GM12874 (cell line): ENCODE results near the gene PPP1R14D.

Experiments
- TF ChIP-seq, protein P1 (sequence below): IDR thresholded peaks from 2 replicates; pipeline ENCODE4 v1.5.1; 2011; ENCODE audit warnings: low read depth, mild to moderate bottlenecking, control low read depth, low read length, moderate library complexity; ENCODE audit not compliant: insufficient read depth

PPP1R14D gene

DNA sequence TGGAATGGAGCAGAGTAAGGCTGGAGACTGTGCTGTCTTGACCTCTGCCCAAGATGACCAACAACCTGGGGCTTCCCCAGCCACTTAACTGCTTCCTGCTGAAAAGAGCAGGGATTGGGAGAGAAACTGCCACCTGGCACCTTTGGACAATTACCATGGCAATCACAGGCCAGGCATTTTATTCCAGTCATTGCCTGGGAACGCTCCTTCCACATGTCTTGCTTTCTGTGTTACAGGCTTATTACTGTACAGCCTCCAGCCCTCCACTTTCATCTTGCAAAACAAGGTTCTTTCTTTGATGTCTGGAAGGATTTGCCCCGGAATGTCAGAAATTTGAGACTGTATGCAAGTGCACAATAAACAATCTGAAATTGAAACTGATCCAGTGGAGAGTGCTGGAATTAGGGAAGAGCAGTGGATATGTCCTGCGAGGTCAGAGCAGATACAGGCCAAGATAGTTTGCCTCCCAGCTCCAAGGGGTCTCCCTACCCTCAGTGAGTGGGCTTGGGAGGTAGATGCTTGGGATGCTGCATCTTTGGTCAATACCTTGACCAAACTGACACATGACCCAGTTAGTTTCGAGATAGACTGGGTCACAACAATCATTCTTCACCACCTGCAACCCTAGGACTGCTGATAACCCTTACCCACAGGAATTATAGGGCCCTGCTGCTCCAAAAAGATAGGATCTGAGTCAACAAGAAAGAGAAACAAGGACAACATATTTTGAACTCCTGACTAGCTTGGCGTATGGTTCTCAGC is 2.7 kb downstream of the PPP1R14D start:
- TF ChIP-seq, protein P1, sequence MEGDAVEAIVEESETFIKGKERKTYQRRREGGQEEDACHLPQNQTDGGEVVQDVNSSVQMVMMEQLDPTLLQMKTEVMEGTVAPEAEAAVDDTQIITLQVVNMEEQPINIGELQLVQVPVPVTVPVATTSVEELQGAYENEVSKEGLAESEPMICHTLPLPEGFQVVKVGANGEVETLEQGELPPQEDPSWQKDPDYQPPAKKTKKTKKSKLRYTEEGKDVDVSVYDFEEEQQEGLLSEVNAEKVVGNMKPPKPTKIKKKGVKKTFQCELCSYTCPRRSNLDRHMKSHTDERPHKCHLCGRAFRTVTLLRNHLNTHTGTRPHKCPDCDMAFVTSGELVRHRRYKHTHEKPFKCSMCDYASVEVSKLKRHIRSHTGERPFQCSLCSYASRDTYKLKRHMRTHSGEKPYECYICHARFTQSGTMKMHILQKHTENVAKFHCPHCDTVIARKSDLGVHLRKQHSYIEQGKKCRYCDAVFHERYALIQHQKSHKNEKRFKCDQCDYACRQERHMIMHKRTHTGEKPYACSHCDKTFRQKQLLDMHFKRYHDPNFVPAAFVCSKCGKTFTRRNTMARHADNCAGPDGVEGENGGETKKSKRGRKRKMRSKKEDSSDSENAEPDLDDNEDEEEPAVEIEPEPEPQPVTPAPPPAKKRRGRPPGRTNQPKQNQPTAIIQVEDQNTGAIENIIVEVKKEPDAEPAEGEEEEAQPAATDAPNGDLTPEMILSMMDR: no peak

DNA sequence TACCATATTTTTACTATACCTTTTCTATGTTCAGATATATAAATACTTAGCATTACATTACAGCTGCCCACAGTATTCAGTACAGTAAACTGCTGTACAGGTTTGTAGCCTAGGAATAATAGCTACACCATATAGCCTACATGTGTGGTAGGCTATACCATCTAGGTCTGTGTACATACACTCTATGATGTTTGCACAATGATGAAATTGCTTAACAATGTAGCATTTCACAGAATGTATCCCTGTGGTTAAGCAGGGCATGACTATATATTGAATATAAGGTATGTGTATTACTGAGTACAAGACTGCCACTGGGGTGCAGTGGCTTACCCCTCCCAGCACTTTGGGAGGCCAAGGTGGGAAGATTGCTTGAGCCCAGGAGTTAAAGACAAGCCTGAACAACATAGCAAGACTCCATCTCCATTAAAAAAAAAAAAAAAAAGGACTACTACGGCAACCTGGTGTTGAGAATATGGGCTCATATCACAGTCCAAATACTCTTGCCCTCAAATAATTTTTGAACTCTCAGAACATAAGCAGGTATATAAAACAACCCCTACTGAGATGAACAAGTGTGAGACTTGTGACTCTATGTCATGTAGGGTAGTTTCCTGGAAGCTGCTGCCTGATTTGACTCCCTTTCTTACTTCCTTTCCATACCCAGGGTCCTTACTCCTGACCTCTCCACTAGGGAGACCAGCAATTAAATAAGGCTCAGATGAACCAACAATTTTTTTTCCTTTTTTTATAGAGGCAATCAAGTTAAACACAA is 4.8 kb downstream of the PPP1R14D start:
- TF ChIP-seq, protein P1: no peak

DNA sequence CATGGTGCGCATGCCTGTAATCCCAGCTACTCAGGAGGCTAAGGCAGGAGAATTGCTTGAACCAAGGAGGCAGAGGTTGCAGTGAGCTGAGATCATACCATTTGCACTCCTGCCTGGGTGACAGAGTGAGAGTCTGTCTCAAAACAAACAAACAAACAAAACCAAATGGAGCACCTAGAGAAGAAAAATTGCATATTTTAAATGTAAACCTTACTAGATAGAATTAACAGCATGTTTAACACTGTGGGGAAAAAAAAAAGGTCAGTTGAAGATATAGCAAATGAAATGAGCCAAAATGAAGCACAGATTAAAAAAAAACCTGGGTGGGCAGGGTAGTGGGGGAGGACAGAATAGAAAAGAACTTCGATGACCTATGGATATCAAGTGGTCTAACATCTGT is 7.3 kb downstream of the PPP1R14D start:
- TF ChIP-seq, protein P1: no peak

DNA sequence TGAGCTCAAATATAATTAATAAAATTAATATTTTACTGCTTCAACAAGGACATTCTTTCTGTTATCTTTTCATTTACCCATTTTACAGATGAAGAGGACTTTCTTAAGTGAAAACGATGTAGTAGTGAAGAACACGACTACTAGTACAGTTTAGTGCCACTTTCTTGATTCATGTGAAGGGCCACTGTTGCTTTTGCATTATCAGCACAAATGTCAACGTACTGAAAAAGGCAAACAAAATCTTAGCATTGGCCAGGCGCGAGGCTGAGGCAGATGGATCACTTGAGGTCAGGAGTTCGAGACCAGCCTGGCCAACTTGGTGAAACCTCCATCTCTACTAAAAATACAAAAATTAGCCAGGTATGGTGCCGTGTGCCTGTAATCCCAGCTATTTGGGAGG is 9.5 kb downstream of the PPP1R14D start:
- TF ChIP-seq, protein P1: no peak

DNA sequence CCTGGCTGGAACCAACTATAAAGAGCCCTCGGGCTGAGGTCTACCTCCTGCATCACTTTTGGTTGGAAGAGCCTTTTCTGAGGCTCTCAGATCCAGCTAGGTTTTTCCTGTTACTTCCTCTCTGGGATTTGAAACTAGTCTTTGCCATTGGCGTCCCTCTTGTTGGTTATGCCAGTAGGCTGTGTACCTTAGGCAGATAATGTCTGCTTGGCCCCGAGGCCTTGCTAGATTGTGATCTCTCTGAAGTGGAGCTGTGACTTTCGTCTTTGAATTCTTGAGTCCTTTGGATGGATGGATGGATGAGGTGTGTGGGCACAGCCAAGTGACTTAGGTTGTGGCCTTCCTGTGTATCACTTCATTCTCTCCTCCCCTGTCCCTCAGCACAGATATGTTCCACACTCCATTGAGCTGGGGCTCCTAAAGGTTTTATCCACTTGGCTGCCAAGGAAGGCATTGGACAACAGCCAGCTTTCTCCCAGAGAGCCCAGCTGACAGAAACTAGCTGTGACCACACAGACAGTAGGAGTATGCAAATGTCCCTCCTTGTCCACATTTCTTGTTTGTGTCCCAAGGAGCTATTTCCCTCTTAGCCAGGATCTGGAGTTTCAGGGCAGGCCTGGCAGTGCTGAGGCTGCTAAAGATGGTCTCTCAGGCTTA is 13.3 kb downstream of the PPP1R14D start:
- TF ChIP-seq, protein P1: no peak

DNA sequence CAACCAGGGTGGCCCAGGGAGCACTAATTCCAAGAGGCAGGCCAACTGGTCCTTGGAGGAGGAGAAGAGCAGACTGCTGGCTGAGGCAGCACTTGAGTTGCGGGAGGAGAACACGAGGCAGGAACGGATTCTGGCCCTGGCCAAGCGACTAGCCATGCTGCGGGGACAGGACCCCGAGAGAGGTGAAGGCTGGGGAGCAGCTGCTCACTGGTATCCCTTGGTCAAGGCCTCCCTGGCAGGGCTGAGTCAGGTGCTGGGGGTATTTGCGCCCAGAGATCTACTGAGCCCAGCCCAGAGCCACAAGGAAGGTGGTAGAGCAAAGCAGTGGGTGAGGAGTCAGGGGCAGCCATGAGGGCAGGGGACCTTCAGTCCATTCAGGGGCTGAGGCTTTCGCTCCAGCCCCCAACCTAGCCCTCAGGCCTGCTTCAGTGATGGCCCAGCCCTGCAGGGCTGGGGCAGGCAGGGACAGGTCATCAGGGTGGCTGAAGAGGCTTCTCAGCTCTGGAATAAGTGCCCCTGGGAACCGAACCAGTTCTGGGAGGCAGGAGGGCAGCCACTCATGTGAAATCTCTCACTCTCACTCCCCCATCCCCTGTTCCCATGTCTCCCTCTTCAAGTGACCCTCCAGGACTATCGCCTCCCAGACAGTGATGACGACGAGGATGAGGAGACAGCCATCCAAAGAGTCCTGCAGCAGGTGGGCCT is 15.6 kb downstream of the PPP1R14D start:
- TF ChIP-seq, protein P1: no peak
